ENCODE data around the gene RIBC1.

GRCh38 chrX:53438174-53438831, 15.6 kb downstream of the RIBC1 start:
- no peak for TF ChIP-seq CTCF (IDR thresholded peaks at IDR 0.05; ENCODE audit: low read depth, low read length, poor library complexity, severe bottlenecking)
- no peak for TF ChIP-seq EZH2phosphoT487 (IDR thresholded peaks at IDR 0.05; ENCODE audit: borderline replicate concordance, low read length)
